ENCODE measurements around the gene ATP5IF1.

DNA sequence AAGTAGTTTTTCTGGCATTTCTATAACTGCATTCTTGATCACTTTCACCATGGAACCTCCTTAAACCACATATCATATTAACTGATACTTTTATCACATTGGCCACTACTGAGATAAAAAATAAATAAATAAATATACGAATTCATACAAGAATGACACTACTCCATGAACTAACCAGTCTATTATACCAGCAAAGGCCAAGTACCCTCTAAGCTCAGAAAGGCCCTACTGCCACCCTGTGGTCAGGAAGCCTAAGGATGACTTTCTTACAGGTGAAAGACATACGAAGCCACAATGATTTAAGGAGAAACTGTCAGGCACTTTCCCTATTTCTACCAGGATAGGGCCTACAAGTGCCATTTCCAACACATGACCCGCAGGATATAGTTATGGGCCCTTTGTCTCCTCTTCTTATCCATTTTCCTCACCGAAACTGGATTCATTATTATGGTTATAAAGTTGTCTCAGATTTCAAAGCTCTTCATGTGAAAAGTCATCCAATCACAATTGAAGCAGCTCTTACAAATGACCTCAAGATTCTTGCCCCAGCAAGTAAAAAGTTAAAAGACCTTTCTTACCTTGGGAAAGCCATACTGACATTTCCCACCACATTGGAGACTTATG, 27.0 kb upstream of the ATP5IF1 start:
- TF ChIP-seq EZH2 (IDR thresholded peaks at IDR 0.05; ENCODE audit: low read length, missing control alignments) (no peak), CTCF (conservative IDR thresholded peaks at IDR 0.05 in 1 of 2, IDR thresholded peaks at IDR 0.05 in 1 of 2; ENCODE audit: low read depth in 1 of 2, low read length in 2 of 2) (peak; percentile 79 to 80)

All from fibroblast of lung (primary cell).